HG03558 (cell line): ENCODE results near the gene DDHD1.

Source experiments
- ATAC-seq: cut with Tn5 transposase; IDR thresholded peaks from one replicate; pipeline ENCODE4 v1.9.1; 2021; ENCODE audit warnings: moderate number of reproducible peaks; ENCODE audit not compliant: unreplicated experiment; ENCODE audit errors: extremely low read depth

The DDHD1 gene

GRCh38 chr14:53003776-53004175, 149.3 kb downstream of the DDHD1 start:
- ATAC-seq: no peak

- no peak for ATAC-seq
Measured at GRCh38 chr14:53002576-53002975, 150.5 kb downstream of the DDHD1 start.

GRCh38 chr14:53001787-53002378, 151.2 kb downstream of the DDHD1 start:
- ATAC-seq: no peak

GRCh38 chr14:52998376-52999015, 154.6 kb downstream of the DDHD1 start:
- ATAC-seq: no peak

GRCh38 chr14:52996493-52996892, 156.6 kb downstream of the DDHD1 start:
- no peak for ATAC-seq

- no peak for ATAC-seq
Measured at GRCh38 chr14:52995998-52996397, 157.1 kb downstream of the DDHD1 start.

GRCh38 chr14:52992236-52992870, 160.8 kb downstream of the DDHD1 start:
- ATAC-seq: no peak

GRCh38 chr14:52988139-52988538, 165.0 kb downstream of the DDHD1 start:
- ATAC-seq: no peak

- ATAC-seq: no peak
Measured at GRCh38 chr14:52987514-52987913, 165.6 kb downstream of the DDHD1 start.

GRCh38 chr14:52987042-52987441, 166.1 kb downstream of the DDHD1 start:
- ATAC-seq: no peak
